Germinal center (tissue), 1 donor: Measurements from ENCODE around the gene AKR1D1.
"Not testable (repeated sequence)": the region's sequence is repeated elsewhere in the genome, so short reads cannot be mapped to it uniquely, and the experiment has no call there.

Source experiments
- DNase-seq: peaks from one replicate; pipeline ENCODE4 v3.0.0; 2012; ENCODE audit warnings: mixed read lengths, low spot score

AKR1D1 gene

GRCh38 chr7:138122162-138122561 is 45.9 kb downstream of the AKR1D1 start:
- no peak for DNase-seq

GRCh38 chr7:138125119-138125518 is 48.9 kb downstream of the AKR1D1 start:
- no peak for DNase-seq

DNA sequence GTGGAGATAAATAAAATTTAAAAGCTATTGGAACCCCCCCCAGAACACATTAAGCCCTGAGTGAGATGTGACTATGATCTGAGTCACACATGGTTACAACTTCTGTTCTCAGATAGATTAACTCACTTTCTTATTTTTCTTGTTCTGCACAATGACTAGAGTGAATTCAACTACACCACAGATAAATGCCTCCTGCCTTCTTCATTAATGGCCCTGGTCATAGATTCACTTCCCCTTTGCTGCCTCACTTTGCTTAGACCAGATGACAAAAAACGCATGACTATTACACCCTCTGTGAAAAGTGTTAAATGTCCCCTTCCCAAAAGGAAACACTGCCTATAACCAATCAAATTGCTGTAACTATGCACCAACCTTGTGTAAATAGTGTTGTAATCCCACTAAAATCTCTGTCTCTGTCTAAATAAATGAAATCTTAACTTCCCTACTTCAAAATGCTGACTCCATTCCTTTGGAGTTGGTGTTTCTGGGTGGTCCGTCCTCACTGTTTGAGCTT is 49.4 kb downstream of the AKR1D1 start:
- DNase-seq = peak; percentile 8

GRCh38 chr7:138126928-138127327 is 50.7 kb downstream of the AKR1D1 start:
- no peak for DNase-seq

DNA sequence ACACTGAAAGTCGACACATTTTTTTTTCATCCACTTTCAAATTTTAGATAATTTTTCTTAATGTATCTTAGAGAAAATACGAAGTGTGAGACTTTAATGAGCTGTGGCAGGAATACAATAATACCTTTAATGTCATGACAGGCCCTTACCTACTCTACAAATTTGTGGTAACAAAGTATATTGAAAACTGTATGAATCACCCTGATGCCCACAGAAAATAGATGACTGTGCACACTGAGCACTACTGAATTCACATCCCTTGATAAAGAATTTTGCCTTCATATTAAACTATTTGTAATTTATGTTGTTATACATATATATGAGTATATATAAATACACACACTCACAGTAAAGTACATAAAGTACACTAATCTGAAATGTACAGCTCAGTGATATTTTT is 51.7 kb downstream of the AKR1D1 start:
- no peak for DNase-seq

DNA sequence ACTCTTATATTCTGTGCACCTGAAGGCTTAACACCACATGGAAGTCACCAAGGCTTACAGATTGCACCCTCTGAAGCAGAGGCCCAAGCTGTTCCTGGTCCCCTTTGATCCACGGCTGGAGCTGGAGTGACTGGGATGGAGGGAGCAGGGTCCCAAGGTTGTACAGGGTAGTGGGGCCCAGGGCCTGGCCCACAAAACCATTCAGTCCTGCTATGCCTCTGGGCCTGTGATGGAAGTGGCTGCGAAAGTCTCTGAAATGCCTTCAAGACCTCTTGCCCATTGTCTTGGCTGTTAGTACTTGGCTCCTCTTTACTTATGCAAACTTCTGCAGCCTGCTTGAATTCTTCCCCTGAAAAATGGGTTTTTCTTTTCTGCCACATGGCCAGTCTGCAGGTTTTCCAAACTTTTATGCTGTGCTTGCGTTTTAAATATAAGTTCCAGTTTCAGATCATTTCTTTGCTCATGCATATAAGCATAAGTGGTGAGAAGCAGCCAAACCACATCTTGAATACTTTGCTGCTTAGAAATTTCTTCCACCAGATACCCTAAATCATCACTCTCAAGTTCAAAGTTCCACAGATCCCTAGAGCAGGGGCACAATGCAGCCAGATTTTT is 53.4 kb downstream of the AKR1D1 start:
- no peak for DNase-seq

DNA sequence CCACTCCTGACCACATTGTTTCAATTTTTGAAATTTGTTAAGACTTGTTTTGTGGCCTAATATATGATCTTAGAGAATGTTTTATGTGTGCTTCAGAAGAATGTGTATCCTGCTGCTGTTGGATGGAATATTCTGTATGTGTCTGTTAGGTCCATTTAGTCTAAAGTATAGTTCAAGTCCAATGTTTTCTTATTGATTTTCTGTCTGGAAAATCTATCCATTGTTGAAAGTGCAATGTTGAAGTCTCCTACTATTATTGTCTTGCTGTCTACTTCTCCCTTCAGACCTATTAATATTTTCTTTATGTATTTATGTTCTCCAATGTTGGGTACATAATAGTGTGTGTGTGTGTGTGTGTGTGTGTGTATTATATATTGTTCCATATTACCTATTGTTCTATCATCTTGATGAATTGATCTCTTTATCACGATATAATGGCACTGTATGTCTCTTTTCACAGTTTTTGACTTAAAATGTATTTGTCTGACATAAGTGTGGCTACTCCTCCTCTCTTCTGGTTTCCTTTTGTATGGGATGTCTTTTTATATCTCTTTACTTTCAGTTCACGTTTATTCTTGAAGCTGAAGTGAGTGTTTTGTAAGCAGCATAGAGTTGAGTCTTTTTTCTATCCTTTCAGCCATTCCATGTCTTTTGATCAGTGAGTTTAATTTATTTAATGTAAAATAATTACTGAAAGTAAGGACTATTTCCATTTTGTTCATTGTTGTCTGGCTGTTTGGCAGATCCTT is 61.3 kb downstream of the AKR1D1 start:
- no peak for DNase-seq

DNA sequence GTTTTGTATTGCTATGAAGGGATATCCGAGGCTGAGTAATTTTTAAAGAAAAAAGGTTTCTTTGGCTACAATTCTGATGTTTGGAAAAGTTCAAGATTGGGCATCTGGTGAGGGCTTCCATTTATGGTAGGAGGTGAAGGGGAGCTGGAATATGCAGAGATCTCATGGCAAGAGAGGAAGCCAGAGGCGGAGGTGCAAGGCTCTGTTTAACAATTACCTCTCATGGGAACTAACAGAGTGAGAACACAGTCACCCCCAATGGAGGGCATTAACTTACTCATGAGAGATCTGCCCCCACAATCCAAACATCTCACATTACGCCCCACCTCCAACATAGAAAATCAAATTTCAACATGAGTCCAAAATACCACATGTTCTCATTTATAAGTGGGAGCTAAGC is 62.0 kb downstream of the AKR1D1 start:
- DNase-seq = no peak

DNA sequence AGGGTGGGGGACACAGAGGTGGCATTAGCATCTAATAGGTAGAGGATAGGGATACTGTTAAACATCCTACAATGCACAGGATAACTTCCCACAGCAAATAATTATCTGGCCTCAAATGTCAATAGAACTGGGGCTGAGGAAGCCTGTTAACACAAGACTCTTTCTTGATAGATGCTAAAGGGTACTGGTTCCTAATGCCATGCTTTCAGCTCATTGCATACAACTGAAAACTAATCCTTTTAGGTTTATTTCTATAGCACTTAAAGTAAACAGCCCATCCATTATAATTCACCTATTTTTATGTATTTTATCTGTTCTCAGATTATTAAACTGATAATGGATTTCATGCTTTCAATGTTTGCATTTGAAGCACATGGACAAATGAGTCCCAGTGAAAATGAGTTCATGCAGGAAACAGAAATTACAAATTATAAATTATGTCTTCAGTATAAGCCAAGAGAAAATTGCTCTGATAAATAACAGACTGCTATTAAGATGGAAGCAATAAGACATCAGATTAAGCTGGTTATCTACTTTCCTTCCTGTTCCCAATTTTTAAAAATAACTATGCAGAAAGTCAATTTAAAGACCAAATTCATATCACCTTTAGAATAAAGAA is 66.4 kb downstream of the AKR1D1 start:
- no peak for DNase-seq

DNA sequence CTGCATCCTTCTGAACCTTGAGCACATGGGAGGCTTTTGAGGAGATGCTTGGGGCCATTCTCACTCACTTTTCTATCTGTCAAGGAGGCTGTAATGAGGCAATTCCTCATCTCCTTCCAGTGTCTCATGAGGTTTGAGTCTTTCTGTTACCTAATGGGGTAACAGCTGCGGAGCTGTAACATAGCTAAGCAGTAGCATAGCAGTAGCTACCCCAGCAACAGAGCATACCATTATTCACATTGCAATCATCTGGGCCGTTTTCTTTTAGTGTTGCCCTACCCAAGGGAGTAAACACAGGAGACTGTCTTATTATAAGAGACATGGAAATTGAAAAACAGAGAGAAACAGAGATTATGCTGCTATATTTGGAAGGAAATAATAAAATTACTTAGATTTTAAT is 68.7 kb downstream of the AKR1D1 start:
- no peak for DNase-seq

- not testable (repeated sequence) for DNase-seq
Observed at GRCh38 chr7:138146221-138146620, 70.0 kb downstream of the AKR1D1 start.

GRCh38 chr7:138146757-138147734 is 70.8 kb downstream of the AKR1D1 start:
- DNase-seq = not testable (repeated sequence)

GRCh38 chr7:138151731-138152577 is 75.7 kb downstream of the AKR1D1 start:
- no peak for DNase-seq

- no peak for DNase-seq
Observed at GRCh38 chr7:138154661-138155060, 78.4 kb downstream of the AKR1D1 start.

DNA sequence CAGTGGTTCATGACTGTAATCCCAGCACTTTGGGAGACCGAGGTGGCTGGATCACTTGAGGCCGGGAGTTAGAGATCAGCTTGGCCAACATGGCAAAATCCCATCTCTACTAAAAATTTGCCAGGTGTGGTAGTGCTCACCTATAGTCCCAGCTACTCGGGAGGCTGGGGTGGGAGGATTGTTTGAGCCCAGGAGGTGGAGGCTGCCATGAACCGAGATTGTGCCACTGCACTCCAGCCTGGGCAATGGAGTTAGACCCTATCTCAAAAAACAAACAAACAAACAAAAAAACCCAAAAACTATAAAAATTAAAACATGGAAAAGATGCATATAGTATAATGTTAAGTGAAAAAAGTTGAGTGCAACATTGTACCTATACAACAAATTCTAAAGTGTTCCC is 81.4 kb downstream of the AKR1D1 start:
- DNase-seq = no peak

DNA sequence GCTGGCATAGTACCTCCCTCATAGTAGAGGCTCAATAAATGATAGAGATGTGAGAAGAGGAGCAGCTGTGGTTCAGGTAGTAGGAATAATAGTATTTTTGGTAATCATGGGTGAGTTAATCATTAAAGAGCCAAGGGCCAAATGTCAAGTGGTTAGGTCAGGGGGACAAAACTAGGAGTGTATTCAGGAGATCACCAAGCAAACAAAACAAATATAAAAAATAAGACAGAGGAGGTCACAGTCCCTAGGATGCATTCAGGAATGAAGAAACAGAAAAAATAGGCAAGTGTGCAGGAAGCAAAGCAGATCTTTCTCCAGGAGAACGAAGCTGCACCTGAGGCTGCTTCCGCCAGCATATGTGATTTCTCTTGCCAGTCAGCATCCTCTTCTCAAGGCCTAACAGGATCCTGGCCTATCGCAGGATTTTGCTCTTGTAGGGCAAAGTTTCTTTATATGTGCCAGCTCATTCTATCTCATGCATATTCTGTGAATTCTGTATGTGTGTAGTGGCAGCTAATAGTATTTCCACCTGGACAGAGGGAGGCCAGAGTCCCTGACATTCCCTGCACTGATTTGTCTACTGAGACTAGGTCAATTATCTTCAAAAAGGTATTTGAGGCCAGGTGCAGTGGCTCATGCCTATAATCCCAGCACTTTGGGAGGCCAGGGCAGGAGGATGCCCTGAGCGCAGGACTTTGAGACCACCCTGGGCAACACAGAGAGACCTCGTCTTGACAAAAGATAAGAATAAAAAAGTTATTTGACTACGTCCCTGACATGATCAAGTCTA is 82.7 kb downstream of the AKR1D1 start:
- no peak for DNase-seq

GRCh38 chr7:138161600-138162081 is 85.4 kb downstream of the AKR1D1 start:
- peak; percentile 76 for DNase-seq

- DNase-seq = no peak
Observed at GRCh38 chr7:138162236-138162635, 86.0 kb downstream of the AKR1D1 start.

DNA sequence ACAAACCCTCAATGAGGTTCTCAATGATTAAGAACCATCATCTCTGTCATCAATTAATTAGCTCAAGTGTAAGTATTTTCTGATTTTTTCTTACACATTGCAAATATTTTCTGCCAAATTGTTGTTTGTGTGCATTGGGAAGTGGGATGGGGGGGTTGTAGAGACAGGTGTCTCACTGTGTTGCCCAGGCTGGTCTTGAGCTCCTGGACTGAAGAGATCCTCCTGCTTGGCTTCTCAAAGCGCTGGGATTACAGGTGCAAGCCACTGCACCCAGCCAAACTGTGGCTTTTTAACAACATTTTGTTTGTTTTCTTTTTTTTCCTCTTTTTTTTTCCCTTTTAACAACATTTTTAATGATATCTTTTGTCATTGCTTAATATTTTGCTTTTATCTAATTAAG is 87.5 kb downstream of the AKR1D1 start:
- DNase-seq = no peak

GRCh38 chr7:138164804-138165203 is 88.5 kb downstream of the AKR1D1 start:
- DNase-seq = no peak
